Measurements from ENCODE around the gene UBASH3A.

Gene UBASH3A

DNA sequence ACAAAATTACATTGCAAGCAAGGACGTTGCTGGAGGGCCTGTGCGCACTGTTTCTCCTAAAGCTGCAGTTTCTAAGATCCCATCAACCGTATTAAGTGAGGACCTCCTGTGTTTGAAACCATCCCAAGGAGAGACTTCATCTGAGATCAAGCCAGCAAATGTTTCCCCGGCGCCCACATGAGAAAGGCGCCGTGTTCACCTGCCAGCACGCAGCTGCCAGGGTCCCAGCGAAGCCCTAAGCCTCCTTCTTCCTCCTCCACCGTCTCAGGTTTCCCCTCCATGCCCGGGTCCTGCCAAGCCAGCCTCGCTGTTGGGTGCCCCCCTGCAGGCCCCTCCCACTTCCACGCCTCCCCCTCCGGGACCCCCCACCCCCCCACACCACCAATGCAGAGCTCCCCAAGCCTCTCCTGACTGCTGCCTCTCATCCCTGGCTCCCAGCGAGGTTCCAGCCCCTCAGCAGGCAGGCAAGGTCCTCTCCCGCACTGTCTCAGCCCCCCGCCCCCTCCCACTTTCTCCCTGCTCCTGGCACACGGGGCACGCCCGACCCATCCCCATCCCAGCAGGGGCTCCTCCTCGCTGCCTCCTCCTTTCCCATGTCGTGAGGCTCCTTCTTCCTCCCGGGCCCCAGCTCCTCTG is 28.7 kb upstream of the UBASH3A start:
- DNase-seq: peak; percentile 43

GRCh38 chr21:42375506-42375905 is 28.2 kb upstream of the UBASH3A start:
- no peak for DNase-seq

DNA sequence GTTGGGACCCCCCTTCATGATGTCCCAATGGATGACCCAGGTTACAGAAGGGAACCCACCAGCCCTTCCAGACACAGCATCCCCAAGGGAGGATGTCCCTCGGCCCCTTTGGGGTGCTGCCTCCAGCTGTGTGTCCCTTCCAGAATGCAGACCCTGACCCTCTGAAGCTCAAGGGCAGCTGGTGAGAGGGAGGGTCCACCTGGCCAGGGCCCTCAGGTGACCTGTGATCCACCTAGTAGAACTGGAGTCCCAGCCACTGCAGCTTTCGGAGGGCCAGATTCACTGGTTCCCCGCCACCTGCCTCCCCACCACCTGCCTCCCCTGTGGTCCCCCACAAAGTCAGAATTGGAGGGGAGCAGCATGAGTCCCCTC is 27.8 kb upstream of the UBASH3A start:
- no peak for DNase-seq

- DNase-seq: no peak
Measured at GRCh38 chr21:42376338-42376982, 27.2 kb upstream of the UBASH3A start.

DNA sequence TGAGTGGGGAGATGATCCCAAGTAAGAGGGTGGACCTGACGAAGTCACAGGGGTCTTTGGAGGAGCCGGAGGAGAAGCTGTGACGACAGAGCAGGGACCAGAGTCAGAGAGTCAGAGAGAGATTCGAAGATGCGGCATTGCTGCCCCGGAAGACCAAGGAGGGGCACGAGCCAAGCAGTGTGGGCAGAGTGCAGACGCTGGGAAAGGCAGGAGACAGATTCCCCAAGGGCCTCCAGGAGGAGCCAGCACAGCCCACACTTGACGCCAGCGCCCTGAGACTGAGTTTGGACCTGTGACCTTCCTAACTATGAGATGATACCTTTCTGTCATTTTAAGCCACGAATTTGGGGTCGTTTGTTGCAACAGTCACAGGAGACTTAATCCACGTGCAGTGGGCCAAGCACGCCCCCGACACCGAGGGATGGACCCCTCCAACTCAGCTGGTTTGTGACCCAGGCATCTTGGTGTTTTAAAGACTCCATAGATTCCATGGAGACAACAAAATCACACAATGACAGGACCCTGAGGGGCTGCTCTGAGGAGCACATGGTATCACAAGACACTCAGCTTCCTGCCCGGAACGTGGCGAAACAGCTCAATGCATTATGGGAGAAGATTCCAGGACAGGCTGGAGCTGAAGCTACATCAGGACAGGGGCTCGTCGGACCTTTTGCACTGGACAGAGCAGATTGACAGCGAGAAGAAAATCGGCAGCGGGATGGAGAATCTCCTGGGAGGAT is 26.3 kb upstream of the UBASH3A start:
- DNase-seq: no peak

DNA sequence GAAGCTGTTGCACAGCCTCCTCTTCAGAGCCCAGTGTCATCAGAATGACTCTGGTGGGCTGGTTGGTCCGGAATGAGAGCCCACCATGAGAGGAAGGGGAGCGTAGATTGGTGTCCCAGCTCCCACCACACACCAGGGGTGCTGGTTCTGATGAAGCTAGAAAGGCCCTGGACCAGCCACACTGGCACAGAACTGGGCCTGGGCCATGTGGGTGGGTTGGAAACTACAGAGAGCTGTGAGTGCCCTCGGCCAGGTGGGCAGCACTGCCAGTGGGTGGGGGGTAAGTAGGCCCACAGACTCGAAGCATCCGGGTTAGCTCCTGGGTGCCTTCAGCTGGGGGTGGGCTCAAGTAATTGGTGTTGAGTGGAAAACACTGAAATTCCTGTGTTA is 25.8 kb upstream of the UBASH3A start:
- no peak for DNase-seq

- no peak for DNase-seq
Measured at GRCh38 chr21:42378418-42378817, 25.3 kb upstream of the UBASH3A start.

GRCh38 chr21:42379426-42380215 is 24.1 kb upstream of the UBASH3A start:
- no peak for DNase-seq

DNA sequence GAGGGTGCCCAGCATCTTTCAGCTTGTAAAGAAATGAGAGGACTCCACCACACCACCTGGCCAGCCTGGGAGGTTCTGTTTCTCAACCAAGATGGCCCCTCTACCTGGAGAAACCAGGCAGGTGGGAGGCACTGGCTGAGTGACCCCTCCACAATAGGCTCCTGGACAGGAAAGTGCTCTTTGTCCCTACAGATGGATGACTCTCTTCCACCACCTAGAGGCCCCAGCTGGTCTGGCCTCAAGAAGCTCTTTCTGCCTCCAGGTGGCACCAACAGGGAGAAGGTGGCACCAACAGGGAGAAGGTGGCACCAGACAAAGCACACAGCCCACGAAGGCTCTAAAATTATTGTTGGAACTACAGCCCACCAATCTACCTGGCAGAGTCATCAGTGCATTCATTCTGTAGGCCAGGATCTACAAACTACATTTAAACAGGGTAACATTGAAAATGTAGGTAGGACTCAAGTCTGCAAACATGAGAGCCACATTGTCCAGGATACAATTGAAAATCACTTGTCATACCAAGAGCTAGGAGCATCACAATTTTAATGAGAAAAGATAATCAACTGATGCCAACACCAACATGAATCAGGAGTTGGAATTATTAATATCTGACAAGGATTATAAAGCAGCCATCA is 22.2 kb upstream of the UBASH3A start:
- peak; percentile 50 for DNase-seq

DNA sequence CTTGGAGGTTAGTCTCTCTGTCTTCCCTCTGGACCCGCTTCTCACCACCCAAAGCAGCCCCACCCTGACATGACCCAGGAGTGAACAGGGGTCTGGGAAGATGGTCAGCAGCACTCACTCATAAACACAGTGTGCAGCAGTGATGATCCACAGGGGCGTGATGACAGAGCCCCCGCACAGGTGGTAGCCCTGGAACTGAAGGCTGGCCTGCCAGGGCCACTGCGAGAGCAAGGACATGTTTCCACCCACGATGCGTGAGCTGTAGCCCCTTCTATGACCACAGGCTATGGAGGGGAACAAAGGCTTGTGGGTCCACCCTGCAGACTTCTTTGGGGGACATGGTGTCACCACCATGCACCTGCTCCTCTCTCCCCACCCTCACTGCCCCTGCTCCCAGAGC is 20.8 kb upstream of the UBASH3A start:
- DNase-seq: no peak

- no peak for DNase-seq
Measured at GRCh38 chr21:42383331-42383730, 20.4 kb upstream of the UBASH3A start.

DNA sequence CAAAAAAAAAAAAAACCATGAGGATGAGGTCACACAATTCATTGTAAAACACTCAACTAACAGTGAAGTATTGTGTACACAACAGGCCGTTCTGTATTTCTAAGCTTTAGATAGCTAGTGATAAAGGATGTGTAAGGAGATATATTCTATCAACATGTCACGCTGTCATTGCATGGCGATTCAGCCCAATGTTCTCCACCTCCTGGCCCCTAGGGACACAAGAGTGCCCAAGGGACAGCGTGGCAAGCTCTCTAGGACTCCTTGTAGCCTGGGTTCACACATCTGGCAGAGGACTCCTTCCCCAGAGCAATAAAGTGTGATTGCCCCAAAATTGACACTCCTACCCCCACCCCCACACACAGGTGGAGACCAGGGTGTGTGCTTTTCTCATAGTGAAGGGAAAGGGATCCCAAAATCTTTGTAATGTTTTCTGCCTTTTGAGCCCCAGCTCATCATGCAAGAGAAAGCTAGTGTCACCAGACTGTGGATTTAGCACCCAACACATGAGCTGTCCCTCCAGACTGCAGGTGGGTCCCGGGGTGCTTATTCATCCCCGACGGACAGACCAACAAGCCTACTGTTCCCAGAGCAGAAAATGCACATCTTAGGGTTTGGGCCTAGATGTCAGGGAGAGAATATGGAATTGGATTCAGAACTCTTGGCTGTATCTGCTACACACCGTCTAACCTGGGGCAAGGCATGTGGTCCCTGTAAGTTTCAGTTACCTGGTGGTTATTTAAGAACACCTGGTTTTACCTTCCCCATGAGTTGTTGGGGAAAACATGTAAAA is 19.4 kb upstream of the UBASH3A start:
- peak; percentile 49 for DNase-seq

DNA sequence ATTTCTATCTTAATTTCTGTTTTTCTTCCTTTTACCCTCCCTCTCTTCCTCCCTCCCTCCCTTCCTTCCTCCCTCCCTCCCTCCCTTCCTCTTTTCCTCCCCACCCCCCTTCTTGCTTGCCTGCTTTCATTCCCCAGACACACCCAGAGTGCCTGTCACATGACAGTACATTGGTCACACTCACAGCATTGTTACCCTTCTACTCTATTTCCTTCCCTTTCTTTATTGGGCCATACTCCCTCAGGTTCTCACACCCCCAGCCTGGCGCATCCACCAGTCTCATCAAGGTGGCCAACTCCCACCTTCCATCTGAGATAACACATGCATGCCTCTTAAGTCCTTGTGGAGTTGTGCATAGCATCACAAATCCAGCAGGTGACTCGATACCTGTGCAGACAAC is 18.7 kb upstream of the UBASH3A start:
- no peak for DNase-seq

- DNase-seq: no peak
Measured at GRCh38 chr21:42385619-42386018, 18.1 kb upstream of the UBASH3A start.

DNA sequence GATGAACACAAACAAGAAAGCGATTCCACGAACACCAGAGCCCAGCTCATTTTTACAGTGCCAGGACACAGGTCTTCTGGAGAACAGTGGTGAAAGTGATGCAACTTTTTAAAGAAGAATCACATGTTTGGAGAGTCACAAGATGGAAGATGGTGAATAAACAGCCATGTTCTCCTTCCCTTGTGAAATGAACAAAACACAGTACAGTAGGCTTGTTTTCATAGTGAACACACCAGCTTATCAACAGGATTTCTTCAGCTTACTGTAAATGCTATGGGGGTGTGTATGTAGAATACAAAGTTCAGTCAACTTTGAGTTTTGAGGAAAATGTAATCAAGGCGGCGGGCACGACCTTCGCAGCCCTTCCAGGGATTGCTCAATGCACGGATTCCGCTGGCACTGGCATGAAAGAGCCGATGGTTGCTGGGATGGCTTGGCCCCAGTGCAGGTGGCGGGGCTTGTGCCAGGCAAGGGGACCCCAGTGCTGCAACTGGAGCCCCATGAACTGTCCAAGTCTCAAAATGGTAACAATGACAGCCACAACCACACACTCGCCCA is 17.6 kb upstream of the UBASH3A start:
- DNase-seq: no peak

DNA sequence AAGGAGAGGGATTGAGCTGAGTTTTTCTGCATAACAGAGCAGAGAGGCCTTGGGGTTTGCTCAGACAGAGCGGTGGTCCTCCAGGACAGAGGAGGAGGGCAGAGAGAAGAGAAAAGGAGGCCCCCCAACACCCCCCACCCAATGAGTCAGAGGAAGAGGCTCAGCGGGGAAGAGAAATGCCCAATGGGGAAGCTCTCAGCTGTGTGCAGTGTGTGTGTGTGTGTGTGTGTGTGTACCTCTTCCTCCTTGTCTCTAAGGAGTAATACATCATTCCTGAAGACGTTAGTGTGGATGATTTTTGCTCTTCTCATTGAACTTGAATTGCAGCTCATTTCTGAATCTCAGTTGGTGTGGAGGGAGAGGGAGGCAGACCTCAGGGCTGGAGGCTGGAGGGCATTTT is 16.5 kb upstream of the UBASH3A start:
- DNase-seq: no peak

GRCh38 chr21:42387843-42388340 is 15.8 kb upstream of the UBASH3A start:
- no peak for DNase-seq

DNA sequence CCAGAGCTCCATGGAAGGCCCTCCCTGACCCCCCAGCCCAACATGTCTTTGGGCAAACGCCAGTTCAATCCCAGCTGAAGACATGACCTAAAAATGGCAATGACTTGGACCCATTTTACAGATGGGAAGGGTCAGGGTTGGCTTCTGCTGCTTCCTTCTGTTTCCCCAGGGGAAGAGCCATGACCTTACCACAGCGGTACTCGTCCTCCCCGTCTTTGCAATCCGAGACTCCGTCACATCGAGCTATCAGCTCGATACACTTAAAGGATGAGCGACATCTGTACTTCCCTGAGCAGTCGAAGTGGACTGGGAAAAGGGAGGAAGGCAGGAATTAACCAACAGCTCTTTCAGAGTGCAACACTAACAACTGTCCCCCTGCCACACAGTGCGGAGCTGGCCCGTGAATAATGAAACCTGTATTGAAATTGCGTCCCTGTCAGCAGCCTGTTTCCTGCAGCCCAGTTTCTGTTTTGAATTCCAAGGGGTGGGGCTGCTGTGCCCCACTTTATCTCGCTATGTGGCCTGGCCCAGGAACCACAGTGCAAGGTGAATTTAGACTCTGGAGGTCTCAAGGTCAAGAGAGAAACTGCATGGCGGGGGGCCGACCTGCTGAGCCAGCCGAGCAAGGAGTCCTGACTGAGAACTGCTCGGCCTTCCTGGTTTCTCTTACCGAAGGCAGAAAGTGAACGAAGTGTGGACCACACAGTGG is 14.8 kb upstream of the UBASH3A start:
- DNase-seq: no peak

- no peak for DNase-seq
Measured at GRCh38 chr21:42389449-42389835, 14.3 kb upstream of the UBASH3A start.

DNA sequence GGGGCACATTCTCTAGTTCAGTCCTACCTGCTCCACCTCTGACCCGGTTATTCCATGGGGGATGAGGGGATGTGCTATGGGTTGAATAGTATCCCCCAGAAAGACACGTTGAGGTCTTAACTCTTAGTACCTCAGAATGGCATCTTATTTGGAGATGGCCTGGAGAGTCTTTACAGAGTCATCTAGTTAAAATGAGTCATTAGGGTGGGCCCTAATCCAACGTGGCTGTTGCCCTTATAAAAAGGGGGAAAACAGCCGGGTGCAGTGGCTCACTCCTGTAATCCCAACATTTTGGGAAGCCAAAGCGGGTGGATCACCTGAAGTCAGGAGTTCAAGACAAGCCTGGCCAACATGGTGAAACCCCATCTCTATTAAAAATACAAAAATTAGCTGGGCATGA is 13.5 kb upstream of the UBASH3A start:
- DNase-seq: no peak

GRCh38 chr21:42390696-42391095 is 13.0 kb upstream of the UBASH3A start:
- no peak for DNase-seq
